Mononuclear cell (primary cell): ENCODE results near the gene PHLPP1. TPM values are rescaled to one million over a fixed set of nuclear protein-coding genes. Genes with fewer than 3 reads are reported as not detected.

Source experiments
- H3K27me3 ChIP-seq: 2 replicates; pipeline ENCODE4 v1.6.0; 2011; ENCODE audit warnings: low read length, control low read depth; ENCODE audit not compliant: insufficient read depth
- H3K4me1 ChIP-seq: 2 replicates; pipeline ENCODE4 v1.5.1; 2011; ENCODE audit warnings: mild to moderate bottlenecking, low read length, control low read depth; ENCODE audit not compliant: insufficient read depth
- H3K4me3 ChIP-seq: 2 replicates; pipeline ENCODE4 v1.5.1; 2011; ENCODE audit warnings: mild to moderate bottlenecking, low read length, moderate library complexity
- H3K9me3 ChIP-seq: 2 replicates; pipeline ENCODE4 v1.5.1; 2011; ENCODE audit warnings: low read depth, mild to moderate bottlenecking, control low read depth, low read length
- total RNA-seq: library from RNA; depleted of rRNA; stranded (reverse); fragments of >200 nt; gene quantifications from one replicate; pipeline ENCODE4 v1.2.3, GENCODE V29; 2012

The PHLPP1 gene
- total RNA-seq, 1 donor, result 9.1 TPM

GRCh38 chr18:62713651-62714247, 1.6 kb upstream of the PHLPP1 start:
- no peaks in the 10 kb centered on the region for H3K9me3 ChIP-seq
- H3K4me1 ChIP-seq, result peaks cover 14% of the 10 kb centered on the region
- no peaks in the 10 kb centered on the region for H3K27me3 ChIP-seq
- no peak overlapping the region for H3K4me3 ChIP-seq

GRCh38 chr18:62714671-62715435, 488 bp upstream of the PHLPP1 start:
- Histone ChIP-seq H3K9me3 (no peaks in the 10 kb centered on the region), H3K27me3 (no peaks in the 10 kb centered on the region), H3K4me1 (peaks cover 14% of the 10 kb centered on the region), H3K4me3 (peak overlapping the region; percentile 63)

- Histone ChIP-seq H3K4me3 (peak overlapping the region; percentile 63), H3K4me1 (peaks cover 14% of the 10 kb centered on the region), H3K27me3 (no peaks in the 10 kb centered on the region), H3K9me3 (no peaks in the 10 kb centered on the region)
Observed at GRCh38 chr18:62715759-62716615, 646 bp downstream of the PHLPP1 start.

GRCh38 chr18:62716619-62717168, 1.4 kb downstream of the PHLPP1 start:
- no peaks in the 10 kb centered on the region for H3K9me3 ChIP-seq
- peak overlapping the region; percentile 52 for H3K4me3 ChIP-seq
- peaks cover 14% of the 10 kb centered on the region for H3K4me1 ChIP-seq
- no peaks in the 10 kb centered on the region for H3K27me3 ChIP-seq

- peaks cover 14% of the 10 kb centered on the region for H3K4me1 ChIP-seq
- H3K9me3 ChIP-seq, result no peaks in the 10 kb centered on the region
- H3K4me3 ChIP-seq, result peak overlapping the region; percentile 52
- H3K27me3 ChIP-seq, result no peaks in the 10 kb centered on the region
Observed at GRCh38 chr18:62717169-62717924, 2.0 kb downstream of the PHLPP1 start.

GRCh38 chr18:62717925-62718800, 2.8 kb downstream of the PHLPP1 start:
- Histone ChIP-seq H3K4me3 (peak overlapping the region; percentile 52), H3K27me3 (no peaks in the 10 kb centered on the region), H3K4me1 (peaks cover 14% of the 10 kb centered on the region), H3K9me3 (no peaks in the 10 kb centered on the region)

- no peaks in the 10 kb centered on the region for H3K27me3 ChIP-seq
- peaks cover 15% of the 10 kb centered on the region for H3K4me1 ChIP-seq
- no peak overlapping the region for H3K4me3 ChIP-seq
- H3K9me3 ChIP-seq, result no peaks in the 10 kb centered on the region
Observed at GRCh38 chr18:62720048-62720447, 4.7 kb downstream of the PHLPP1 start.

- Histone ChIP-seq H3K9me3 (no peaks in the 10 kb centered on the region), H3K4me1 (peaks cover 15% of the 10 kb centered on the region), H3K4me3 (no peak overlapping the region), H3K27me3 (no peaks in the 10 kb centered on the region)
Observed at GRCh38 chr18:62720766-62721613, 5.6 kb downstream of the PHLPP1 start.

GRCh38 chr18:62721839-62722795, 6.8 kb downstream of the PHLPP1 start:
- no peaks in the 10 kb centered on the region for H3K9me3 ChIP-seq
- H3K4me1 ChIP-seq, result peaks cover 14% of the 10 kb centered on the region
- H3K27me3 ChIP-seq, result no peaks in the 10 kb centered on the region
- no peak overlapping the region for H3K4me3 ChIP-seq

GRCh38 chr18:62723666-62724281, 8.4 kb downstream of the PHLPP1 start:
- Histone ChIP-seq H3K9me3 (no peaks in the 10 kb centered on the region), H3K27me3 (no peaks in the 10 kb centered on the region), H3K4me1 (peaks cover 5% of the 10 kb centered on the region), H3K4me3 (no peak overlapping the region)

- Histone ChIP-seq H3K4me1 (peaks cover 16% of the 10 kb centered on the region), H3K27me3 (no peaks in the 10 kb centered on the region), H3K9me3 (no peaks in the 10 kb centered on the region), H3K4me3 (no peak overlapping the region)
Observed at GRCh38 chr18:62725896-62726295, 10.6 kb downstream of the PHLPP1 start.

- Histone ChIP-seq H3K9me3 (no peaks in the 10 kb centered on the region), H3K27me3 (no peaks in the 10 kb centered on the region), H3K4me1 (peaks cover 20% of the 10 kb centered on the region), H3K4me3 (no peak overlapping the region)
Observed at GRCh38 chr18:62728254-62728653, 12.9 kb downstream of the PHLPP1 start.
